HG03095 (cell line): Measurements from ENCODE around the gene RXRA.

Source experiments
- ATAC-seq: cut with Tn5 transposase; IDR thresholded peaks from one replicate; pipeline ENCODE4 v1.9.1; 2021; ENCODE audit warnings: moderate library complexity; ENCODE audit not compliant: unreplicated experiment

The RXRA gene

GRCh38 chr9:134325813-134326723 lies at the start of gene RXRA:
Gene RXRA, plus strand, starts transcription at chr9:134326455. Its CDS starts 177 bp downstream, at chr9:134326632.
- ATAC-seq, result no peak

- ATAC-seq, result no peak
These were observed 48.0 kb upstream of the RXRA start for GRCh38 chr9:134278286-134278685.

GRCh38 chr9:134278974-134279640 lies 47.1 kb upstream of the RXRA start:
- no peak for ATAC-seq

- no peak for ATAC-seq
These were observed 44.1 kb upstream of the RXRA start for GRCh38 chr9:134282138-134282650.

GRCh38 chr9:134283111-134283515 lies 43.1 kb upstream of the RXRA start:
- ATAC-seq, result no peak

GRCh38 chr9:134283692-134284265 lies 42.5 kb upstream of the RXRA start:
- no peak for ATAC-seq

- ATAC-seq, result no peak
These were observed 42.0 kb upstream of the RXRA start for GRCh38 chr9:134284273-134284672.

- no peak for ATAC-seq
These were observed 41.5 kb upstream of the RXRA start for GRCh38 chr9:134284741-134285140.

- no peak for ATAC-seq
These were observed 40.9 kb upstream of the RXRA start for GRCh38 chr9:134285215-134285845.

- no peak for ATAC-seq
These were observed 39.6 kb upstream of the RXRA start for GRCh38 chr9:134286471-134287245.

- ATAC-seq, result no peak
These were observed 38.4 kb upstream of the RXRA start for GRCh38 chr9:134287591-134288491.

GRCh38 chr9:134288746-134289145 lies 37.5 kb upstream of the RXRA start:
- no peak for ATAC-seq

GRCh38 chr9:134289241-134289875 lies 36.9 kb upstream of the RXRA start:
- ATAC-seq, result no peak

- no peak for ATAC-seq
These were observed 35.4 kb upstream of the RXRA start for GRCh38 chr9:134290603-134291451.

GRCh38 chr9:134291452-134291881 lies 34.8 kb upstream of the RXRA start:
- no peak for ATAC-seq

GRCh38 chr9:134291961-134292871 lies 34.0 kb upstream of the RXRA start:
- no peak for ATAC-seq

GRCh38 chr9:134293031-134293521 lies 33.2 kb upstream of the RXRA start:
- ATAC-seq, result no peak
